K562 (cell line): ENCODE results near the gene ABI3BP. TPM values are rescaled to one million over a fixed set of nuclear protein-coding genes. Genes with fewer than 3 reads are reported as not detected.
A peak's percentile ranks its signal among the peaks of the same experiment; 100 is the strongest.

Experiments
- ATAC-seq: fragments of 200-7000 bp; cut with Tn5 transposase; 3 replicates; pipeline ENCODE4 v1.9.1; 2020; ENCODE audit warnings: moderate library complexity
- BruUV-seq: library from RNA; stranded (reverse); fragments of 400-500 nt; replicated peaks from 2 replicates; lab custom pipeline; 2021; lab: Mats Ljungman, UMichigan
- CTCF ChIA-PET: fragments of 300-600 bp; formaldehyde crosslinking; extraction: SDS; loops from one replicate; lab custom pipeline; 2021; ENCODE audit warnings: low intra/inter-chr PET ratio; lab: Yijun Ruan, JAX
- POLR2A ChIA-PET: fragments of 300-600, 350-650 bp; sonication (Branson Sonifier 250); formaldehyde crosslinking; extraction: SDS; loops from one replicate; lab custom pipeline; 2021; ENCODE audit warnings: antibody characterized with exemption, inconsistent platforms; lab: Yijun Ruan, JAX
- DNase-seq, 4 experiments: peaks; one replicate each; pipeline versions ENCODE4 v3.0.0 to v3.0.0-alpha.2; 2011 to 2018; ENCODE audit warnings: low spot score in 3 of 4, mixed read lengths in 3 of 4; ENCODE audit errors: extremely low read depth in 1 of 4
- FAIRE-seq: peaks from 2 replicates; lab custom pipeline; 2011; peaks lifted over from hg19 to GRCh38; lab: Jason Lieb, UNC
- H2AFZ ChIP-seq: 2 replicates; pipeline ENCODE4 v1.6.0; 2011; ENCODE audit warnings: low read depth, low read length, control low read depth, inconsistent platforms
- H3K27ac ChIP-seq: fragments of 200-600 bp; 3 replicates; pipeline ENCODE4 v1.8.0; 2011; ENCODE audit warnings: low read depth, mild to moderate bottlenecking, control low read depth, inconsistent platforms, low read length, moderate library complexity, mixed read lengths; ENCODE audit errors: extremely low read depth
- H3K27me3 ChIP-seq, 2 experiments: fragments of 300-600 bp in 1 of 2; 2 replicates in 1 of 2; 3 replicates in 1 of 2; pipeline versions ENCODE4 v1.6.0 to v1.8.0; 2011; ENCODE audit warnings: inconsistent platforms in 2 of 2, low read length in 2 of 2, mild to moderate bottlenecking in 1 of 2, mixed read lengths in 1 of 2, moderate library complexity in 1 of 2; ENCODE audit not compliant: control insufficient read depth in 2 of 2, insufficient read depth in 2 of 2
- H3K36me3 ChIP-seq: fragments of 300-600 bp; 3 replicates; pipeline ENCODE4 v1.8.0; 2011; ENCODE audit warnings: mild to moderate bottlenecking, low read length, inconsistent platforms; ENCODE audit not compliant: control insufficient read depth, insufficient read depth
- H3K4me1 ChIP-seq, 2 experiments: fragments of 200-600 bp in 1 of 2; replicated peaks in 1 of 2; 2 replicates in 1 of 2; 3 replicates in 1 of 2; pipeline versions ENCODE4 v1.5.1 to v1.8.0; 2011; ENCODE audit warnings: inconsistent platforms in 2 of 2, low read length in 2 of 2, mild to moderate bottlenecking in 1 of 2, mixed read lengths in 1 of 2, moderate library complexity in 1 of 2; ENCODE audit not compliant: control insufficient read depth in 2 of 2, insufficient read depth in 2 of 2
- H3K4me2 ChIP-seq: 2 replicates; pipeline ENCODE4 v1.6.1; 2011; ENCODE audit warnings: low read length, control low read depth, inconsistent platforms, mixed read lengths; ENCODE audit not compliant: insufficient read depth
- H3K4me3 ChIP-seq: fragments of 200-600 bp; sonication (generic), shearing (Covaris generic); 2 replicates; pipeline ENCODE4 v1.5.1; 2016; ENCODE audit warnings: control low read depth, inconsistent platforms
- H3K79me2 ChIP-seq: fragments of 200-600 bp; 3 replicates; pipeline ENCODE4 v1.8.0; 2011; ENCODE audit warnings: low read length, inconsistent platforms; ENCODE audit not compliant: control insufficient read depth, insufficient read depth
- H3K9ac ChIP-seq, 2 experiments: 2 replicates each; pipeline versions ENCODE4 v1.6.0 to v1.6.1; 2011; ENCODE audit warnings: low read depth in 2 of 2, low read length in 2 of 2, control low read depth in 1 of 2, inconsistent platforms in 1 of 2, mild to moderate bottlenecking in 1 of 2, mixed read lengths in 1 of 2; ENCODE audit not compliant: insufficient read depth in 1 of 2
- H3K9me1 ChIP-seq: one replicate; pipeline ENCODE4 v1.6.0; 2011; ENCODE audit warnings: inconsistent platforms, mild to moderate bottlenecking, low read length, moderate library complexity; ENCODE audit not compliant: control insufficient read depth, insufficient read depth
- H3K9me3 ChIP-seq: replicated peaks from 2 replicates; pipeline ENCODE4 v1.5.1; 2011; ENCODE audit warnings: low read depth, low read length, inconsistent platforms; ENCODE audit not compliant: control insufficient read depth, insufficient read depth
- H4K20me1 ChIP-seq: replicated peaks from 2 replicates; pipeline ENCODE4 v1.6.1; 2011; ENCODE audit warnings: low read length, inconsistent platforms, mixed read lengths; ENCODE audit not compliant: control insufficient read depth, insufficient read depth
- BACH1 ChIP-seq: fragments of 200-800 bp; sonication (Bioruptor generic); IDR thresholded peaks from 2 replicates; pipeline ENCODE4 v1.6.1; 2016; ENCODE audit warnings: missing genetic modification characterization, missing compliant biosample characterization
- BCOR ChIP-seq: fragments of 450-650 bp; IDR thresholded peaks from 2 replicates; pipeline ENCODE4 v1.6.1; 2016
- BRF2 ChIP-seq: IDR thresholded peaks from 3 replicates; pipeline ENCODE4 v1.6.1; 2011; ENCODE audit warnings: borderline replicate concordance, mild to moderate bottlenecking; ENCODE audit not compliant: insufficient read length, insufficient read depth
- FOXO4 ChIP-seq: fragments of 450-650 bp; formaldehyde crosslinking; IDR thresholded peaks from 2 replicates; pipeline ENCODE4 v1.4.0; 2020; ENCODE audit warnings: mild to moderate bottlenecking, moderate library complexity
- GATAD2A ChIP-seq: fragments of 450-650 bp; IDR thresholded peaks from 2 replicates; pipeline ENCODE4 v1.6.1; 2017
- GTF2F1 ChIP-seq: IDR thresholded peaks from 2 replicates; pipeline ENCODE4 v1.6.1; 2011; ENCODE audit warnings: low read depth, low read length, improper control_type of control experiment
- HNRNPUL1 ChIP-seq: fragments of 200-400 bp; formaldehyde crosslinking; IDR thresholded peaks from 2 replicates; pipeline ENCODE4 v1.6.1; 2017; ENCODE audit warnings: low read length
- MAFK ChIP-seq: IDR thresholded peaks from 2 replicates; pipeline ENCODE4 v1.6.1; 2011; ENCODE audit warnings: low read length, improper control_type of control experiment
- MTA1 ChIP-seq: fragments of 450-650 bp; IDR thresholded peaks from 2 replicates; pipeline ENCODE4 v1.6.1; 2017; ENCODE audit warnings: borderline replicate concordance
- NFE2 ChIP-seq: IDR thresholded peaks from 2 replicates; pipeline ENCODE4 v1.6.1; 2014; ENCODE audit warnings: antibody characterized with exemption, low read depth
- POLR3G ChIP-seq: IDR thresholded peaks from 2 replicates; pipeline ENCODE4 v1.6.1; 2011; ENCODE audit not compliant: insufficient read length, insufficient replicate concordance; ENCODE audit errors: extremely low read depth
- PTRF ChIP-seq: fragments of 450-650 bp; IDR thresholded peaks from 2 replicates; pipeline ENCODE4 v1.6.1; 2016; ENCODE audit warnings: mild to moderate bottlenecking, missing genetic modification characterization, missing compliant biosample characterization
- RBM15 ChIP-seq: fragments of 200-400 bp; formaldehyde crosslinking; IDR thresholded peaks from 2 replicates; pipeline ENCODE4 v1.6.1; 2018; ENCODE audit warnings: mild to moderate bottlenecking, low read length, moderate library complexity; ENCODE audit not compliant: insufficient read depth
- RCOR1 ChIP-seq, 2 experiments: IDR thresholded peaks; 2 replicates each; pipeline ENCODE4 v1.6.1; 2012; ENCODE audit warnings: low read depth in 2 of 2, low read length in 2 of 2, borderline replicate concordance in 1 of 2, improper control_type of control experiment in 1 of 2
- RREB1 ChIP-seq: fragments of 250-450 bp; sonication (Bioruptor Pico); IDR thresholded peaks from 2 replicates; pipeline ENCODE4 v1.4.0; 2020
- ZNF134 ChIP-seq: fragments of 250-450 bp; sonication (Bioruptor Pico); conservative IDR thresholded peaks from 2 replicates; pipeline ENCODE4 v1.4.0; 2020
- ZNF316 ChIP-seq: fragments of 450-650 bp; IDR thresholded peaks from 2 replicates; pipeline ENCODE4 v1.6.1; 2016
- WGBS: fragments of 100-300 bp; shearing (Covaris generic); methylation state at CpG from one replicate; pipeline ENCODE4 v1.1.6; 2016; ENCODE audit warnings: low coverage, mixed read lengths; ENCODE audit not compliant: insufficient coverage; ENCODE audit errors: missing lambda C conversion rate; 5-methylcytosine and 5-hydroxymethylcytosine counted together
- in situ Hi-C: fragments of 300-500 bp; cut with MboI; formaldehyde crosslinking; loops from 4 replicates; pipeline ENCODE4 v1.15.0; 2018; ENCODE audit warnings: inconsistent platforms, mixed read lengths
- intact Hi-C: fragments of 100-400 bp; cut with micrococcal nuclease; formaldehyde crosslinking; loops from 2 replicates; pipeline ENCODE4 v1.14.2; 2022
- polyA plus RNA-seq, 8 experiments: library from polyadenylated mRNA; depleted of rRNA in 4 of 8; stranded (reverse) in 5 of 8; unstranded in 3 of 8; fragments of >200 nt; fragmentation: Nextera tagmentation in 2 of 8; fragmentation: Illumina TruSeq in 1 of 8; extraction: Ambion mirVana in 2 of 8; extraction: Trizol in 1 of 8; gene quantifications; 2 replicates each; pipeline versions ENCODE4 v1.2.1 to v1.2.3, GENCODE V29; 2011 to 2014; ENCODE audit warnings: inconsistent platforms in 1 of 8, missing spikeins in 1 of 8
- total RNA-seq, 7 experiments: library from RNA; depleted of rRNA in 6 of 7; stranded (reverse); fragments of >200 nt in 6 of 7; fragmentation: Illumina TruSeq in 2 of 7; extraction: Trizol in 2 of 7; gene quantifications; 2 replicates each; pipeline versions ENCODE4 v1.2.1 to v1.2.3, GENCODE V29; 2011 to 2021; ENCODE audit warnings: low replicate concordance in 1 of 7

Gene ABI3BP
- total and polyA plus RNA-seq, 9 of the 15 experiments (the other 6 are each of a cell fraction or from before 2014, with no cell fraction given): 0.01 to 0.24 (median 0.06) TPM; not detected in 5

GRCh38 chr3:100902572-100902971 lies 90.6 kb downstream of the ABI3BP start:
- no TSS peak for BruUV-seq
- FAIRE-seq (no peak), ATAC-seq (no peak), DNase-seq (peak in 1 of 4 experiments; percentile 4)
- 0% methylated on average over 5 of the region's 5 CpGs for WGBS
- Histone ChIP-seq H2AFZ (no peak overlapping the region), H3K4me1 (no peaks in the 10 kb centered on the region; a peak in 1 of 5 replicates), H3K4me3 (no peak overlapping the region), H4K20me1 (no peaks in the 10 kb centered on the region), H3K36me3 (no peaks in the 10 kb centered on the region), H3K9ac (no peak overlapping the region), H3K9me1 (no peaks in the 10 kb centered on the region), H3K9me3 (no peaks in the 10 kb centered on the region), H3K27me3 (no peaks in the 10 kb centered on the region), H3K4me2 (no peak overlapping the region), H3K79me2 (no peaks in the 10 kb centered on the region), H3K27ac (no peak overlapping the region)
- intact Hi-C loops: no loop called here
- in situ Hi-C loops: no loop called here
- POLR2A ChIA-PET: no interaction called here
- CTCF ChIA-PET: interaction anchor here (0.7 kb wide), 1 partner anchor 593 kb away, joined by 3 read pairs; no protein-coding TSS in a partner anchor
- TF ChIP-seq BACH1 (tag) (peak; percentile 44; the same call in 1 of the 2 replicates), NFE2 (peak; percentile 74), MAFK (peak; percentile 35; the same call in 1 of the 2 replicates), HNRNPUL1 (no peak), ZNF316 (0 out of 2 replicates have a peak, but pooled peaks have one; percentile 31), GATAD2A (no peak), PTRF (no peak), MTA1 (no peak), BCOR (no peak), RBM15 (no peak), RCOR1 (IDR thresholded peaks at IDR 0.05; ENCODE audit: borderline replicate concordance in 1 of 2, low read depth in 2 of 2, low read length in 2 of 2) (0 out of 4 replicates have a peak, but pooled peaks of 1 of the 2 experiments have one; percentile 15), RREB1 (CRISPR knock-in tag) (no peak), POLR3G (no peak), BRF2 (no peak), ZNF134 (CRISPR knock-in tag) (no peak), FOXO4 (CRISPR knock-in tag) (no peak), GTF2F1 (no peak)
